ENCODE data around the gene GARNL3.

The GARNL3 gene

DNA sequence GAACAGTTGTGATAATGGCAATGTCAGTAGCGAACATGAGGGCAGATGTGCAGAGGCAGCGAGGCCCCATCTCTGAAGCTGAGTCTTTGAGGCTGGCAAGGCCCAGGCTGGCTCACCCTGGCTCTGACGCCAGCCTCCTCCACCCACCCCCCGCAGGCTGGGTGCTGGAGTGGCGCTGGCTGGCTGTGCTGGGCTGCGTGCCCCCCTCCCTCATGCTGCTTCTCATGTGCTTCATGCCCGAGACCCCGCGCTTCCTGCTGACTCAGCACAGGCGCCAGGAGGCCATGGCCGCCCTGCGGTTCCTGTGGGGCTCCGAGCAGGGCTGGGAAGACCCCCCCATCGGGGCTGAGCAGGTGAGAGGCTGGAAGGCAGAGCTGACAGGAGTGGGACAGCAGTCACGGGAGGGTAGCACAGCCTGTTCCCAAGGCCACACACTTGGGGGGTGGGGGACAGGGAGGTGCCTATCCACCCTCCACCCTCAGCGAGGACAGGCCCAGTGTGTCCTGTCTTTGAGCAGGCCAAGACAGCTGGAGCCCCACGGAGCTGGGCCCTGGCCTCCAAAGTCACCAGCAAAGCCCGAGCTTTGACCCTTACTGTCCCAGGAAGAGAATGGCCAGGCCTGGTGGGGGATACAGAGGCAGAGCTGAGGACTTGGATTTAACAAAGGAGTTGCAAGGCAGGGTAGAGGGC lies 138.0 kb downstream of the GARNL3 start:
- ChIA-PET POLR2A (no interaction called here), CTCF (interaction anchor here (1.3 kb wide), 1 partner anchor 15 kb away, joined by 4 read pairs; no protein-coding TSS in a partner anchor)
- Histone ChIP-seq H3K4me1 (ENCODE audit: control extremely low read depth in 1 of 4, control insufficient read depth in 4 of 4, insufficient read depth in 4 of 4, low read length in 3 of 4) (peaks cover 0 to 18% (median 11%) of the 10 kb centered on the region in 4 experiments), H3K36me3 (ENCODE audit: control insufficient read depth in 4 of 4, insufficient read depth in 4 of 4, low read length in 3 of 4) (peaks cover 0 to 12% (median 4%) of the 10 kb centered on the region in 4 experiments), H3K27ac (ENCODE audit: insufficient read depth in 1 of 2, low read depth in 1 of 2, low read length in 2 of 2, poor library complexity in 1 of 2, severe bottlenecking in 2 of 2) (no peak overlapping the region), H3K4me3 (ENCODE audit: control insufficient read depth in 1 of 7, extremely low read depth in 1 of 7, insufficient read depth in 4 of 7, low read depth in 2 of 7, low read length in 6 of 7) (no peak overlapping the region), H3K27me3 (replicated peaks in 2 of 5; ENCODE audit: control insufficient read depth in 4 of 5, insufficient read depth in 5 of 5, low read length in 4 of 5) (peaks cover 0 to 11% (median 7%) of the 10 kb centered on the region in 5 experiments), H3K9me3 (ENCODE audit: control extremely low read depth in 1 of 5, control insufficient read depth in 4 of 5, insufficient read depth in 2 of 5, low read depth in 1 of 5, low read length in 4 of 5) (no peaks in the 10 kb centered on the region)
- WGBS (ENCODE audit: insufficient coverage) = 74% methylated on average over 10 of the region's 18 CpGs
- peak in 2 of 3 donors; percentile 58 to 67 for DNase-seq

- no peak for DNase-seq
- POLR2A ChIA-PET = no interaction called here
- CTCF ChIA-PET = interaction anchor here (0.5 to 1.3 kb wide), 2 partner anchors 14 to 436 kb away, joined by 3 to 4 read pairs; no protein-coding TSS in a partner anchor
- Histone ChIP-seq H3K9me3 (ENCODE audit: control extremely low read depth in 1 of 5, control insufficient read depth in 4 of 5, insufficient read depth in 2 of 5, low read depth in 1 of 5, low read length in 4 of 5) (no peaks in the 10 kb centered on the region), H3K4me3 (ENCODE audit: control insufficient read depth in 1 of 7, extremely low read depth in 1 of 7, insufficient read depth in 4 of 7, low read depth in 2 of 7, low read length in 6 of 7) (no peak overlapping the region), H3K27ac (ENCODE audit: insufficient read depth in 1 of 2, low read depth in 1 of 2, low read length in 2 of 2, poor library complexity in 1 of 2, severe bottlenecking in 2 of 2) (no peak overlapping the region), H3K36me3 (ENCODE audit: control insufficient read depth in 4 of 4, insufficient read depth in 4 of 4, low read length in 3 of 4) (peaks cover 0 to 12% (median 4%) of the 10 kb centered on the region in 4 experiments), H3K4me1 (ENCODE audit: control extremely low read depth in 1 of 4, control insufficient read depth in 4 of 4, insufficient read depth in 4 of 4, low read length in 3 of 4) (peaks cover 0 to 8% (median 1%) of the 10 kb centered on the region in 4 experiments), H3K27me3 (replicated peaks in 2 of 5; ENCODE audit: control insufficient read depth in 4 of 5, insufficient read depth in 5 of 5, low read length in 4 of 5) (peaks cover 0 to 6% (median 2%) of the 10 kb centered on the region in 5 experiments)
- WGBS (ENCODE audit: insufficient coverage) = 94% methylated on average over 18 of the region's 22 CpGs
Observed at GRCh38 chr9:127403507-127404192, 139.1 kb downstream of the GARNL3 start.

DNA sequence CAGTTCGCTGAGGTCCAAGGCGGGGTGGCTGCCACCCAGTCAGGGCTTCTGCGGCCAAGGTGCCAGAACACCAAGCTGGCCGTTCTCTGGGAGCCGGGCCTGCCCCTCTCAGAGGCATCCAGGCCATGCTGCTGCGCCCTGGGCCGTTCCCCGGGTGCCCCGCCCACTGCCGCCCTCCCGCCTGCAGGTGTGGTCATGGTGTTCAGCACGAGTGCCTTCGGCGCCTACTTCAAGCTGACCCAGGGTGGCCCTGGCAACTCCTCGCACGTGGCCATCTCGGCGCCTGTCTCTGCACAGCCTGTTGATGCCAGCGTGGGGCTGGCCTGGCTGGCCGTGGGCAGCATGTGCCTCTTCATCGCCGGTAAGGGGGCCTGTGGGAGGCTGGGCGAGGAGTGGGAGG lies 140.1 kb downstream of the GARNL3 start:
- no peak for DNase-seq
- Histone ChIP-seq H3K9me3 (ENCODE audit: control extremely low read depth in 1 of 5, control insufficient read depth in 4 of 5, insufficient read depth in 2 of 5, low read depth in 1 of 5, low read length in 4 of 5) (no peaks in the 10 kb centered on the region), H3K27ac (ENCODE audit: insufficient read depth in 1 of 2, low read depth in 1 of 2, low read length in 2 of 2, poor library complexity in 1 of 2, severe bottlenecking in 2 of 2) (no peak overlapping the region), H3K36me3 (ENCODE audit: control insufficient read depth in 4 of 4, insufficient read depth in 4 of 4, low read length in 3 of 4) (peaks cover 0 to 12% (median 4%) of the 10 kb centered on the region in 4 experiments), H3K4me3 (ENCODE audit: control insufficient read depth in 1 of 7, extremely low read depth in 1 of 7, insufficient read depth in 4 of 7, low read depth in 2 of 7, low read length in 6 of 7) (no peak overlapping the region), H3K4me1 (ENCODE audit: control extremely low read depth in 1 of 4, control insufficient read depth in 4 of 4, insufficient read depth in 4 of 4, low read length in 3 of 4) (peaks cover 0 to 8% (median under 1%) of the 10 kb centered on the region in 4 experiments), H3K27me3 (replicated peaks in 2 of 5; ENCODE audit: control insufficient read depth in 4 of 5, insufficient read depth in 5 of 5, low read length in 4 of 5) (peaks cover 0 to 3% (median 0%) of the 10 kb centered on the region in 5 experiments)
- ChIA-PET POLR2A (no interaction called here), CTCF (interaction anchor here (1.0 kb wide), 1 partner anchor 17 kb away, joined by 5 read pairs; no protein-coding TSS in a partner anchor)
- 96% methylated on average over 21 of the region's 23 CpGs for WGBS (ENCODE audit: insufficient coverage)

DNA sequence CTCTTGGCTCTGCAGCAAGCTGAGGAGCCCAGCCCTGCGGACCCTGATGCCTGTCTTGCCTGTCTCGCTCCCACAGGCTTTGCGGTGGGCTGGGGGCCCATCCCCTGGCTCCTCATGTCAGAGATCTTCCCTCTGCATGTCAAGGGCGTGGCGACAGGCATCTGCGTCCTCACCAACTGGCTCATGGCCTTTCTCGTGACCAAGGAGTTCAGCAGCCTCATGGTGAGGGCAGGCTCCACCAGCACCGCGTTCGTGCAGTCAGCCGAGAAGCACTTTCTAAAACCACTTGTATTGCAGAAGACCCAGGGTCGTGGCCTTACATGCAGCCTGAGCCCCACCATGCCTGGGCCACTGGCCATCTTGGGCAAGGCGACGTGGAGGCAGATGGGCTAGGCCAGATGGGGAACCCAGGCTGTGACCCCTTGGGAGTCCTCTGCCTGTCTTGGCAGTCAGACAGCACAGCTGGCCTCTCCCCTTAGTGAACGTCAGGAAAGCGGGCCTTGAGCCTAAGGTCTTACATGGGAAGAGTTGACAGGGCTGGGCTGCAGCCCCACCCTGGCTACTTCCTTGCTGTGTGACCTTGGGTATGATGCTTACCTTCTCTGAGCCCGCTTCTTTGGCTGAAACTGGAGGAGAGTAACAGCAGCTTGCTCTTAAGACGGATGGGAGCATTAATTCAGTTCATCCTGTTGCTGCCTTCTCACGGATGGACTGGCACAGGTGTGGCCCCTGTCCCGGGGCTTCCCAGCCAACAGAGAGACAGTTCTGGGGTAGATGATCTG lies 141.0 kb downstream of the GARNL3 start:
- Histone ChIP-seq H3K36me3 (ENCODE audit: control insufficient read depth in 4 of 4, insufficient read depth in 4 of 4, low read length in 3 of 4) (peaks cover 0 to 12% (median 4%) of the 10 kb centered on the region in 4 experiments), H3K27me3 (replicated peaks in 2 of 5; ENCODE audit: control insufficient read depth in 4 of 5, insufficient read depth in 5 of 5, low read length in 4 of 5) (peaks cover 0 to 3% (median 0%) of the 10 kb centered on the region in 5 experiments), H3K4me3 (ENCODE audit: control insufficient read depth in 1 of 7, extremely low read depth in 1 of 7, insufficient read depth in 4 of 7, low read depth in 2 of 7, low read length in 6 of 7) (no peak overlapping the region), H3K27ac (ENCODE audit: insufficient read depth in 1 of 2, low read depth in 1 of 2, low read length in 2 of 2, poor library complexity in 1 of 2, severe bottlenecking in 2 of 2) (no peak overlapping the region), H3K9me3 (ENCODE audit: control extremely low read depth in 1 of 5, control insufficient read depth in 4 of 5, insufficient read depth in 2 of 5, low read depth in 1 of 5, low read length in 4 of 5) (no peaks in the 10 kb centered on the region), H3K4me1 (ENCODE audit: control extremely low read depth in 1 of 4, control insufficient read depth in 4 of 4, insufficient read depth in 4 of 4, low read length in 3 of 4) (peaks cover 0 to 8% (median under 1%) of the 10 kb centered on the region in 4 experiments)
- POLR2A ChIA-PET = no interaction called here
- DNase-seq = no peak
- CTCF ChIA-PET = interaction anchor here (1.0 to 1.9 kb wide), 3 partner anchors 12 to 192 kb away, joined by 4 to 5 read pairs (median 5); no protein-coding TSS in a partner anchor
- 98% methylated on average over 18 of the region's 20 CpGs for whole genome bisulfite sequencing (ENCODE audit: insufficient coverage)

DNA sequence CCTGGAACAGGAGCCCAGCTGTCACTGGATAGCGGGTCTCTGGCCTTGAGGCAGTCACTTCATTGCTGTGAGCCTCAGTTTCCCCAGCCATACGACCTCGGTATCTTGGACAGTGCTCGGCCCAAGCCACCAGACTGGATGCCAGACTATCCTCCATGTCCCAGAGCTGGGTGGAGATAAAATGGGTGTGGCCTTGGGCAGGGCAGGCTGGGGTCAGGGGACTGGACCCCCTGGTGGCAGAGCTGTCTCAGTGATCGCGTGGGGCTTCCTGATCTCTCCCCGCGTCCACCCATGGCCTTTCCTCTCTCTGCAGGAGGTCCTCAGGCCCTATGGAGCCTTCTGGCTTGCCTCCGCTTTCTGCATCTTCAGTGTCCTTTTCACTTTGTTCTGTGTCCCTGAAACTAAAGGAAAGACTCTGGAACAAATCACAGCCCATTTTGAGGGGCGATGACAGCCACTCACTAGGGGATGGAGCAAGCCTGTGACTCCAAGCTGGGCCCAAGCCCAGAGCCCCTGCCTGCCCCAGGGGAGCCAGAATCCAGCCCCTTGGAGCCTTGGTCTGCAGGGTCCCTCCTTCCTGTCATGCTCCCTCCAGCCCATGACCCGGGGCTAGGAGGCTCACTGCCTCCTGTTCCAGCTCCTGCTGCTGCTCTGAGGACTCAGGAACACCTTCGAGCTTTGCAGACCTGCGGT lies 142.4 kb downstream of the GARNL3 start:
- CTCF ChIA-PET = interaction anchor here (0.9 to 1.9 kb wide), 5 partner anchors 8 to 194 kb away, joined by 3 to 7 read pairs (median 4); partner anchors contain the start of gene SLC2A8

DNA sequence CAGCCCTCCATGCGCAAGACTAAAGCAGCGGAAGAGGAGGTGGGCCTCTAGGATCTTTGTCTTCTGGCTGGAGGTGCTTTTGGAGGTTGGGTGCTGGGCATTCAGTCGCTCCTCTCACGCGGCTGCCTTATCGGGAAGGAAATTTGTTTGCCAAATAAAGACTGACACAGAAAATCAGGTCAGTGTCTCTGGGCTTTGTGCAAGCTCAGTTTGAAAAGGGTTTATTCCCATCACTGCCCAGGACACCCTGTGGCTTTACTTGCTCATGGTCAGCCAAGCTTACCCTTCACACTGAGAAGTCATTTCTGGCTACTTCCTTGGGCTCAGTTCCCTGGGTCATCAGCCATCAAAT lies 142.9 kb downstream of the GARNL3 start:
- no peak overlapping the region for H3K27ac ChIP-seq (ENCODE audit: insufficient read depth in 1 of 2, low read depth in 1 of 2, low read length in 2 of 2, poor library complexity in 1 of 2, severe bottlenecking in 2 of 2)
- no peaks in the 10 kb centered on the region for H3K9me3 ChIP-seq (ENCODE audit: control extremely low read depth in 1 of 5, control insufficient read depth in 4 of 5, insufficient read depth in 2 of 5, low read depth in 1 of 5, low read length in 4 of 5)
- ChIA-PET CTCF (interaction anchor here (0.6 to 1.9 kb wide), 5 partner anchors 8 to 194 kb away, joined by 3 to 7 read pairs (median 5); partner anchors contain the start of gene SLC2A8), POLR2A (interaction anchor here (0.7 kb wide), 1 partner anchor 192 kb away, joined by 3 read pairs; no protein-coding TSS in a partner anchor)
- H3K27me3 ChIP-seq (replicated peaks in 2 of 5; ENCODE audit: control insufficient read depth in 4 of 5, insufficient read depth in 5 of 5, low read length in 4 of 5) = no peaks in the 10 kb centered on the region
- H3K4me3 ChIP-seq (ENCODE audit: control insufficient read depth in 1 of 7, extremely low read depth in 1 of 7, insufficient read depth in 4 of 7, low read depth in 2 of 7, low read length in 6 of 7) = no peak overlapping the region
- H3K36me3 ChIP-seq (ENCODE audit: control insufficient read depth in 4 of 4, insufficient read depth in 4 of 4, low read length in 3 of 4) = peaks cover 0 to 12% (median 4%) of the 10 kb centered on the region in 4 experiments
- peaks cover 0 to 6% (median 3%) of the 10 kb centered on the region in 4 experiments for H3K4me1 ChIP-seq (ENCODE audit: control extremely low read depth in 1 of 4, control insufficient read depth in 4 of 4, insufficient read depth in 4 of 4, low read length in 3 of 4)
- DNase-seq = no peak
- WGBS (ENCODE audit: insufficient coverage) = 99% methylated on average over 6 of the region's 6 CpGs

More for the DNA sequence above, 142.4 kb downstream of the GARNL3 start:
- 98% methylated on average over 12 of the region's 13 CpGs for WGBS (ENCODE audit: insufficient coverage)
- H3K4me1 ChIP-seq (ENCODE audit: control extremely low read depth in 1 of 4, control insufficient read depth in 4 of 4, insufficient read depth in 4 of 4, low read length in 3 of 4) = peaks cover 0 to 8% (median 3%) of the 10 kb centered on the region in 4 experiments
- no peak overlapping the region for H3K4me3 ChIP-seq (ENCODE audit: control insufficient read depth in 1 of 7, extremely low read depth in 1 of 7, insufficient read depth in 4 of 7, low read depth in 2 of 7, low read length in 6 of 7)
- no peak overlapping the region for H3K27ac ChIP-seq (ENCODE audit: insufficient read depth in 1 of 2, low read depth in 1 of 2, low read length in 2 of 2, poor library complexity in 1 of 2, severe bottlenecking in 2 of 2)
- POLR2A ChIA-PET = interaction anchor here (0.6 kb wide), 1 partner anchor 159 kb away, joined by 5 read pairs; no protein-coding TSS in a partner anchor
- H3K27me3 ChIP-seq (replicated peaks in 2 of 5; ENCODE audit: control insufficient read depth in 4 of 5, insufficient read depth in 5 of 5, low read length in 4 of 5) = no peaks in the 10 kb centered on the region
- peaks cover 0 to 12% (median 4%) of the 10 kb centered on the region in 4 experiments for H3K36me3 ChIP-seq (ENCODE audit: control insufficient read depth in 4 of 4, insufficient read depth in 4 of 4, low read length in 3 of 4)
- no peak for DNase-seq
- H3K9me3 ChIP-seq (ENCODE audit: control extremely low read depth in 1 of 5, control insufficient read depth in 4 of 5, insufficient read depth in 2 of 5, low read depth in 1 of 5, low read length in 4 of 5) = no peaks in the 10 kb centered on the region
